OCI-LY1 (cell line): ENCODE results near the gene MIOX.

Experiments used
- CTCF ChIP-seq: fragments of 200-600 bp; sonication (generic), shearing (Covaris generic); IDR thresholded peaks from 2 replicates; pipeline ENCODE4 v1.5.1; 2017; ENCODE audit warnings: mild to moderate bottlenecking, antibody characterized with exemption, low read length, moderate library complexity, mixed read lengths
- EZH2 ChIP-seq: fragments of 200-600 bp; sonication (generic), shearing (Covaris generic); IDR thresholded peaks from 2 replicates; pipeline ENCODE4 v1.8.0; 2017; ENCODE audit warnings: borderline replicate concordance, mixed run types, mild to moderate bottlenecking, antibody characterized with exemption, low read length, moderate library complexity, mixed read lengths

GRCh38 chr22:50470491-50470890, 16.2 kb upstream of the MIOX start:
- TF ChIP-seq CTCF: no peak
- TF ChIP-seq EZH2: no peak
